GM23248 (cell line): ENCODE data around the gene ZNF503.

ENCODE experiments used
- EZH2 ChIP-seq: fragments of 200-600 bp; sonication (generic); IDR thresholded peaks from 2 replicates; pipeline ENCODE4 v1.6.1; 2018; ENCODE audit warnings: antibody characterized with exemption, mild to moderate bottlenecking; ENCODE audit not compliant: insufficient read depth, poor library complexity, severe bottlenecking
- EZH2phosphoT487 ChIP-seq: fragments of 200-600 bp; sonication (generic); IDR thresholded peaks from 2 replicates; pipeline ENCODE4 v1.6.1; 2018; ENCODE audit warnings: antibody characterized with exemption, moderate library complexity, mild to moderate bottlenecking, low read depth; ENCODE audit not compliant: insufficient read depth

DNA sequence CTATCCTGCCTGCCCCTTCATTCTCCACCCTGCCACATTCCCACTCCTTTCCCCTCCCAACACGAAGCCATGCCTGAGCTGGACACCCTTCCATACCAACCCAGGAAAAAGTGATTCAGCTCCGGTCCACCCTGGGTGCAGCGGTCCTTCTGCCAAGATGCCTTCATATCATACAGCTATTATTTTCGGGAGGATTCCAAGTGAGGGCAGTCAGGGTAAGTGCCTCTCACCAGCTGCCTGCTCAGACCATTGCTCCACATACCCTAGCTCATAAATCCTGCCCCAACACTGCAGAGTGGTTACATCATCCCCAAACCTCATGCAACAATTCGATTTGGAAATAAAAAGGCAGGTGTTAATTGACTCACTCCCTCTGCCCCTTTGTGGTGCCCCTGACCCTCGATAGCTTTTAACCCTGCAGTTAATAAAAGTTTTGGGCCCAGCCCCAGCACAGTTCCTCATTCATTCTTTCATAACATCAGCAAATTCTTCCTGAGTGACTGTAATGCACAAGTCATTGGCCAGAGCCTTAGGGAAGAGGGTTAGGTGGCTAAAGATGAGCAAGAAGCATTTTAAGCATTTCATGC lies 42.6 kb downstream of the ZNF503 start:
- TF ChIP-seq EZH2phosphoT487 (no peak), EZH2 (no peak)
